Left cardiac atrium (tissue), 4 donors: ENCODE data around the gene S100B. TPM values are rescaled to one million over a fixed set of nuclear protein-coding genes. Genes with fewer than 3 reads are reported as not detected.
A peak's percentile ranks its signal among the peaks of the same experiment; 100 is the strongest.
"Not testable (repeated sequence)": the region's sequence is repeated elsewhere in the genome, so short reads cannot be mapped to it uniquely, and the experiment has no call there.

Source experiments
- ATAC-seq, 2 donors: fragments of 200-7000 bp; cut with Tn5 transposase; one replicate each; pipeline ENCODE4 v1.9.1; 2020; ENCODE audit warnings: mild to moderate bottlenecking in 2 of 2, moderate library complexity in 2 of 2
- DNase-seq: peaks from one replicate; pipeline ENCODE4 v3.0.0-alpha.2; 2020
- intact Hi-C, 2 donors: fragments of 100-400 bp; cut with DNase I; formaldehyde crosslinking; loops; one replicate each; pipeline versions ENCODE4 v1.14.1 to v1.15.1; 2022 to 2023
- total RNA-seq, 2 donors: library from RNA; stranded (reverse); fragmentation: NEBNext Ultra II Directional; extraction: Animal tissue kit (Norgen Biotek cat#: 25700); gene quantifications; one replicate each; pipeline ENCODE4 v1.2.1, GENCODE V29; 2021
- donor health status: DM: no; HTN: yes; CAD: no.
- donor health status: DM: no; HTN: yes; CAD: no; lungs with severe emphysema.
- donor health status: DM: yes; HTN: yes; CAD: no.
- donor health status: Dilated cardiomyopathy.

Gene S100B
- total RNA-seq, 2 donors from 2014 or later = 12.8 to 41.0 TPM

DNA sequence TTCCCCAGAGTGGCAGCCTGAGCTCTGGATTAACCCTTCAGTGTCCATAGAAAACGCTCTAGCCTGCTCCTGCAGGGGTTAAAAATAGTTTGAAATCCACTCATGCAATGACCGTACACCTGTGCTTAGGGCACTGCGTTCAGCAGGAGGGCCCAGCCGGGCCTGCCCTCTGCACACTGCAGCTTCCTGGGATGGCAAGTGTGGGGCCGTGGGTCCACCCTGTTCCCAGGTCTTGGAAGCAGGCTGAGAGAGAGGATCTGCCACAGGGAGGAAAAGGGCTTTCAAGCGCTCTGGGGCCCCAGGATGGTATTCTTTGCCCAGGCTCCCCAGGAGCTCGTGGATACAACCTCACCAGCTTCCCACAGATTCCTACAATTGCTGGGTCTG lies 1.5 kb upstream of the S100B start:
- intact Hi-C loops = no loop called here
- no peak for DNase-seq
- ATAC-seq = peak in 1 of 2 donors; percentile 9

DNA sequence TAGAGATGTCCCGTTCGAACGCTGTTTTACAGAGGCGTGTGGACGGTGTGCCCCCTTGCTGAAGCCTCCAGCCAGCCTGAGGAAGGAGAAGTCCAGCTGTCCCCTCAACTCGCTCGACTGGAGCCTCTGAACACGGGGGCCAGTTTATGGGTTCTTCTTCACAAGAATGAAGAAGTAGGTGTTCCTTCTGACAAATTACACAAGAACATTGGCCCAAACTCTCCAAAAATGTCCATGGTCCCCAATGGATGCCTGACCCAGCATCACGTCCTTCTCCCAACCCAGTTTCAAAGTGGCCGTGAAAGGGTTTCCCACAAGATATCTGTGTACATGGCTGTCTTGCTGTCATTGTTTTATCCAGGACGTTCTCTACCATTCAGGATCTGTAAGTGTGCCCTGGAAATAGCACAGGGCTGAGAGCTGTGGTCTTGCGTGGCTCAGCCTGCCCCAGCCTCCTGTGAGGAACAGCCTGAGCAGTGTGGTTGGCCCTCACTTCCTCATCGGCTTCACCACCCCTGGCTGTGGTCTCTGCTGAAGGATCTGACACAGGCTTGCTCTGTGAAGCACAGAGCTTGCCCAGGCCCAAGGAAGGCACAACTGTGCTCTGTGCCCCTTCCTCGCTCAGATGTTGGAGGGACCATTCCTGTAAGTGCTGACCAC lies 1.0 kb upstream of the S100B start:
- ATAC-seq (peak; percentile 62 to 82), DNase-seq (peak; percentile 48)
- intact Hi-C loops = no loop called here

DNA sequence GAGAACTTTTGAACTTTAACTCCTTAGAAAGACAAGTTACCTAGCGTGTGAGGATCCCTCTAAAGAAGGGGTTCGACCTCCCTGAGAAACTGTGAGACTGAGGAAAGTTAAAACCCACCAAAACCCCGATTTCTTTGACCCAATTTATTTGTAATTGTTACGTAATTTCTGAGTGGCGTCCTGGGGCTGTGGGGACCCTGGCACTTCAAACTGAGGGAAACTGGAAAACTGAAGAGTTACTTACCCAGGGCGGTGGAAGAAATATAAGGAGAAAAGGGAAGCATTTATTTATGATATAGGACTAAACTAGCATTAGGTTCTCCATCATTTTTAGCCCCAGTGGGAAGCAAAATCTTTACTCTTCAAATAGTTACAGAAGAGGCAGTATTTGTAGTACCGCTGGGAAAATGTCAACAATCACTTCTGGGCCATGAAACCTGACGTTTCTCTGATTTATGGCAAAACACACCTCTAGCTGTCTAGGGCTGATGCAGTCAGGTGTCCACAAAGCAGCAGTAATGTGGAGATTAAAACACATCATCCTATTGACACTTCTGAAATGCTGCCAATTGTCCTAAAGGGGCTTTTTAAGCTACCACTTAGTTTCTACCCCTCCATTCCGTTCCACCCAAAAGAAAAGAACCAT lies 430 bp downstream of the S100B start:
- intact Hi-C loops = no loop called here
- DNase-seq = no peak
- no peak for ATAC-seq

DNA sequence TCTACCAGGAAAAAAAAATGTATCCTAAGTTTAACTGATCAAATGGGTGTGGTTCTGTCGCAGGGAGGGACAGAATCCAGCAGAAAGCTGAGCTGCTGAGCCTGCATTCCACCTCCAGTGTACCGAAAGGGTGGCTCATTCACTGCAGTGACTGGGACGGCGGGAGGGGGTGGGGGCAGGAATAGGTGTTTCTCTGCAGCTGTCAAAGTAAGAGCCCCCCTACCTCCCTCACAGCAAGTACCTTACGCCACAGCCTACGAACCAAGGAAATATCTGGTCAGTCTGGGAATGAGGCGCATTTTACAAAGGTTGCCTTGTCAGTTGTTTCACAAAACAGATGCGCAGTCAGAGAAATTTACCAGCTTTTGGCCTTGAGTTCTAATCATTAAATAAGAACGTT lies 1.7 kb downstream of the S100B start:
- ATAC-seq (no peak), DNase-seq (no peak)
- intact Hi-C loops = no loop called here

DNA sequence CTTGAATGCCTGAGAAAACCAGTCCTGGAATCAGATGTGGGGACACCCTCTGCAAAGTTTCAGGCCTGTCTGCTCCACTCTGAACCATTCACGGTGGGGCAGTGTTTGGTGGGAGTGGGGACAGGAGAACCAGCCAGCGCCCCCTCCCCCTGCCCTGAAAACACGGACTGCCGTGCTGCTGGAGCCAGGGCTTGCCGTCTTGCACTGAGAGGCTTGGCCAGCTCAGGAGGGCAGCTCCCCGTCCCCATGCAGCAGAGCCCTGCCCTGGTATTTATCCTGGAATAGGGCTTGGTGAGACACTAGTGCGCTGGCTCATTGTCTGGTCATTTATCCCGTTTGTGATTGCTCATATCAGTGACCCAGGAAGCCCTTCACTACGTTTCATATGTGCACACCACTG lies 3.9 kb downstream of the S100B start:
- DNase-seq (no peak), ATAC-seq (no peak)
- intact Hi-C loops = no loop called here

DNA sequence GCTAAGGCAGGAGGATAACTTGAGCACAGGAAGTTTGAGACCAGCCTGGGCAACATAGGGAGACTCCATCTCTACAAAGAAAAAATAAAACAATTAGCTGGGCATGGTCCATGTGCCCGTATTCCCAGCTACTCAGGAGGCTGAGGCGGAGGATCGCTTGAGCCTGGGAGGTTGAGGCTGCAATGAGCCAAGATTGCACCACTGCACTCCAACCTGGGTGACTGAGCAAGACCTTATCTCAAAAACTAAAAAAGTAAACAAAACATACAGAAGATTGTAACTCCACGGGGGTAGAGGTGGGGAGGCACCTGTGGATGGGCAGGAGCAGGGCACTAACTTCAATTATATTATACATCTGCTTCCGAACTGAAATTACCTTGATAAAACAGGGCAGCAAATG lies 4.6 kb downstream of the S100B start:
- DNase-seq (no peak), ATAC-seq (no peak)
- intact Hi-C loops = no loop called here

DNA sequence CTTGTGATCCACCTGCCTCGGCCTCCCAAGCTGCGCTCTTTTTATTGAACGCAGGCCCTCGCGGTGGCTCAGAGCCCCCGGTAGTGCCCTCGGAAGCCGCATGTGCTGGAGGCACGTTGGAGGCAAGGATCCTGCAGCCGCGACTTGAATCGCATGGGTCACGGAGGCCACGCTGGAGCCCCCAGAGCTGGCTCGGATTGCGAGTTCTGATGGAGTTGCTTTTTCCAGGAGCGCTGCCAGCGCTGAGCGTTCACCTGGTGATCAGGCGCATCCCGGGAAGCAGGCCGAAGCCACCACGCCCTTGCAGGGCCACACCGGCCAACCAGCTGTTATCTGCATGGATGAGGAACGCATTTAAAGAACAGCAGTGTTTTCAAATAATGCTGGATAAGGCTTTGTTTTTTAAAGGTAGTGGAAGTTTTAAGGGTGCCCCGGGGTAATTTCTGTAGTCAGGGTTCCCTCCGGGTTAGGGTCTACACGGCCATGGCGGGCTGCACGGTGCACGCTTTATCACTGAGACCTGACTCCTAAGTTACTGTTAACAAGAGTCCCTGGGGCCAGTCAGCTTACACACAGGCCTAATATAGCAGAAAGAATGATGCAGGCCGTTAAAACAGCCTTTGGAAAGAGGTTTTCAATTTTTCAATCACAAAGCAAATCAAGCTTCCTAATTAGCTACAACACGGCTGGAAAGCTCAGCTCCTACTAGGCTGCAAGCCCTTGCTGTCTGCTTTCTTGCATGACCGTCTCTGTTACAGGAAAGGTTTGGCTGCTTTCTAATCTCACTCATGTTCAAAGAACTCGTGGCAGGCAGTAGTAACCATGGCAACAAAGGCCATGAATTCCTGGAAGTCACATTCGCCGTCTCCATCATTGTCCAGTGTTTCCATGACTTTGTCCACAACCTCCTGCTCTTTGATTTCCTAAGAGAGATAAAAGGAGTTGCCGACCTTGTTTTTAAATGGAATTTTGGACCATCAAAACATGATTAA lies 6.0 kb downstream of the S100B start:
- DNase-seq (peak; percentile 65), ATAC-seq (peak in 1 of 2 donors; percentile 70)
- intact Hi-C loops = no loop called here

DNA sequence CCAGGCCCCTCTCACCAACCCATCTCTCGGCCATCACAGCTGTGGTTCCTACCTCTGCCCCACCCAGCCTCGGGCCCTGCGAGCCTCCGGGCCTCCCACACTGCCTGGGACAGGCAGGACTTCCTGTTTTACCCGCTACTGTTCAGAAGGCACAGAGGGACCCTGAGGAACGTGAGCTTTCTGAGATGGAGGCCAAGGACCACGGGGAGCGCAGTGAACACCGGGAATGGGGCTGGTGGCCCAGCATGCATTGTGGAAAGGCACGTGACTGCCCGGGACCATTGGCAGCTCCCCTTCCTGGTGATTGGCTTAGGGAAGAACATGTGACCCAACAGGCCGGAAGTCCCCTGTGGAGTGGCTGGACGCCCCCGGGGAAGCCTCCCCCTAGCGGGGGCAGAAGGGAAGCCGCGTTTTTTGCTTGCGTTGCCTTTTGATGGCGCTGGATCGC lies 7.0 kb downstream of the S100B start:
- DNase-seq (no peak), ATAC-seq (no peak)
- intact Hi-C loops = no loop called here

DNA sequence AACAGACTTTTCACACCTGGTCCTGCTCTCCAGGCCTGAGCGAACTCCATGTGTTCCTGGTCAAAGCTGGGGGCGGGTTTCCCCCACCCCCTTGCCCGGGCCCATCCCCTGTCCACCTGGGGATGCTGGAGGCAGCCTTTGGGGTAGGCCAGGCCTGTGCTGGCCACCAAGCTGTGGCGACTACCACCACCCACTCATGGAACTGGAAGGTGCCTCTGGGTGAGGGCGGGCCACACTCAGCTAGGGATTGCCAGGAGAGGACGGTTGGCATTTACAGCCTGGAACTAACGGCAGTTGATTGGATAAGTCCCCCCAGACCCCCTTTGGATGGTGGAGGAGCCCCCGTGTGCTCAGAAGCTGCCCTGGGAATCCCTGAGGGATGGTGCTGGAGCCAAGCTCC lies 7.9 kb downstream of the S100B start:
- intact Hi-C loops = no loop called here
- DNase-seq (no peak), ATAC-seq (no peak)

DNA sequence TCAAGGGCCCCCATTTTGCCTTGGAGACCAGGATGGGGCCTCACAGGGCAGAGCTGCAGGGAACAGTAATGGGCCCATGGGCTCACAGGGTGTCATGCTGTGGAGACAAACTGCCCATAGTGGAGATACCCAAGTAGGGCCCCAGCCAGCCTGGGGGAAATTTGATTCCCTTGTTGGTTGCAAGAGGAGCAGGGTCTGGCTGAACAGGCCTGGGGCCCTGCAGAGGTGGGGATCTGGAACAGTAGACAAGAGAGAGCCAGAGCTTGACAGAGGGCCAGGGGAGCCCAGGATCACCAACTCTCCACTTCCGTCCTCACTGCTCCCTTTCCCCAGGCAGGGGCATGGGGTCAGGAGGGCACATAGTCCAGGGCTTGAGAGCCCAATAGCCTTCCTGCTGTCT lies 8.7 kb downstream of the S100B start:
- ATAC-seq (no peak), DNase-seq (no peak)
- intact Hi-C loops = no loop called here

DNA sequence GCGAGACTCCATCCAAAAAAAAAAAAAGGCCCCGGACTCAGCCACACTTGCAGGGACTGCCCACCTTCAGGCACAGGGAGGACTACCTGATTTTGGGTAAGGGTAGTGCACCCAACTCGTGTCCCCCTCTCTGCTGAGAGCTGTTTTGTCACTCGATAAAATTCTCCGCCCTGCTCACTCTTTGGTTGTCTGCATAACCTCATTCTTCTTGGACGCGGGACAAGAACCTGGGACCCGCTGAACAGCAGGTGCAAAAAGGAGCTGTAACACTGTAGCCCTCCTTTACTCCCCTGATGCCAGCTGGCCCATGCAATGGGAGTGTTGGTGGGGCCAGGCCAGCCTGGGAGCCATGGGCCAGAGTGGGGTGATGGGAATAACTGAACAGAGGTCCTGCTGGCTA lies 10.6 kb downstream of the S100B start:
- intact Hi-C loops = no loop called here
- no peak for DNase-seq
- ATAC-seq = no peak

DNA sequence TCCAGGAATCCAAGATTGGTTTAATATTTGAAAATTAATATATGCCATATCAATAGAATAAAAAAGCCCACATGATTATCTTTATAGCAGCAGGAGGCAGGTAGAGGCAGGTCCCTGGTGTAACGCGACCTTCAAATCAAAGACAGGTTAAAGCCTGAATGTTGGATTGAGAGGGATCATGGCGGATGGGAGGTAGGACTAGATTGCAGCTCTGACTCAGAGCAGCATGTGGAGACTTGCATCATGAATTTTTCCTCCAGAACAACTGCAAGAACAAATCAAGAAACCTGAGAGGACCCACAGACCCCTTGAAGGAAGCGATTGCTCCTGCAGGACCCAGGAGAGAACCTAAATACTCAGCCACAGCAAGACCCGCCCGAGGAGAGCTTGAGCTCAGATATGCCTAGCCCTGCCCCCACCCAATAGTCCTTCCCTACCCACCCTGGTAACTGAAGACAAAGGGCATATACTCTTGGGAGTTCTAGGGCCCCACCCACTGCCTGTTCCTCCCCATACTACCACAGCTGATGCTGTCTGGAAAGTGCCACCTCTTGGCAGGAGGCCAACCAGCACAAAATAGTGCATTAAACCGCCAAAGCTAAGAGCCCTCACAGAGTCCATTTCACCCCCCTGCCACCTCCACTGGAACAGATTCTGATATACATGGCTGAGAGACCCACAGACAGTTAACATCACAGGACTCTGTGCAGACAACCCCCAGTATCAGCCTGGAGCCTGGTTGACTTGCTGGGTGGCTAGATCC lies 19.5 kb downstream of the S100B start:
- no peak for ATAC-seq
- DNase-seq = no peak
- intact Hi-C loops = no loop called here

DNA sequence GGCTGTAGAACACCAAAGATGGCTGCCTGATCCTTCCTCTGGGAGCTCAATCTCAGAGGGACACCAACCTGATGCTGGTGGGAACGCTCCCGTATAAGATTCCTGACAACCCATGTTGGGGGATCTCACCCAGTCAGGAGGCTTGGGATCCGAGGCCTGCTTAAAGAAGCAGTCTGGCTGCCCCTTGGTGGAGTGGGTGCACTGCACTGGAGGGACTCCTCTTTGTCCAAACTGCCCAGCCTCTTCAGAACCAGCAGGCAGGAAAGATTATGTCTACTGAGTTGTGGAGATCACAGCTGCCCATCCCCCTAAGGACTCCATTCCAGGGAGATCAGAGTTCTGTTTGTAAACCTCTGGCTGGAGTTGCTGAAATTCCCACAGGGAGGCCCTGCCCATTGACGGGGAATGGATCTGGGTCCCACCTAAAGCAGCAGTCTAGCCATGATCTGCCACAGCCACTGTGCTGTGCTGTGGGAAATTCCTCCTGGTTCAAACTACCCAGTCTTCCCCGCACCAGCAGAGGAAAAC lies 23.0 kb downstream of the S100B start:
- no peak for DNase-seq
- intact Hi-C loops = no loop called here
- ATAC-seq = no peak

DNA sequence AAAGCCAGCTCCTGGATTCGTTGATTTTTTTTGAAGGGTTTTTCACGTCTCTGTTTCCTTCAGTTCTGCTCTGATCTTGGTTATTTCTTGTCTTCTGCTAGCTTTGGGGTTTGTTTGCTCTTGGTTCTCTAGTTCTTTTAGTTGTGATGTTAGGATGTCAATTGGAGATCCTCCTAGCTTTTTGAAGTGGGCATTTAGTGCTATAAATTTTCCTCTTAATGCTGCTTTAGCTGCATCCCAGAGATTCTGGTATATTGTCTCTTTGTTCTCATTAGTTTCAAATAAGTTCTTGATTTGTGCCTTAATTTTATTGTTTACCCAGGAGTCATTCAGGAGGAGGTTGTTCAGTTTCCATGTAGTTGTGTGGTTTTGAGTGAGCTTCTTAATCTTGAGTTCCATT lies 25.5 kb downstream of the S100B start:
- DNase-seq, intact Hi-C loops, ATAC-seq: not testable (repeated sequence)

DNA sequence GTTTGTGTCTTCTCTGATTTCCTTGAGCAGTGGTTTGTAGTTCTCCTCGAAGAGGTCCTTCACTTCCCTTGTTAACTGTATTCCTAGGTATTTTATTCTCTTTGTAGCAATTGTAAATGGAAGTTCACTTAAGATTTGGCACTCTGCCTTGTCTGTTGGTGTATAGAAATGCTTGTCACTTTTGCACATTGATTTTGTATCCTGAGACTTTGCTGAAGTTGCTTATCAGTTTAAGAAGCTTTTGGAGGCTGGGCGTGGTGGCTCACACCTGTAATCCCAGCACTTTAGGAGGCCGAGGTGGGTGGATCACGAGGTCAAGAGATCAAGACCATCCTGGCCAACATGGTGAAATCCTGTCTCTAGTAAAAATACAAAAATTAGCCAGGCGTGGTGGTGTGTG lies 27.1 kb downstream of the S100B start:
- ATAC-seq, intact Hi-C loops, DNase-seq: not testable (repeated sequence)

DNA sequence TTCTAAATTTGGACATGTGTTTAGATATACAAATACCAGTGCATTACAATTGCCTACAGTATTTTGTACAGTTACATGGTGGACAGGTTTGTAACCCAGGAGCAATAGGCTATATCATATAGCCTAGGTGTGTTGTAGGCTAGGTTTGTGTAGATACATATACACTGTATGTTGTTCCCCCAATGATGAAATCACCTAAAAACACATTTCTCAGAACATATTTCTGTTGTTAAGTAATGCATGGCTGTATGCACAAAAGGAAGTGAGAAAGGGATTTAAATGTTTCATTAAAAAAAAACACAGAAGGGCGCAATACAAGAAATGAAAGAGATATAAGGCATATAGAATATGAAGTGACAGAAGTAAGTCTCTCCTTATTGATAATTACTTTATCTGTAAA lies 32.0 kb downstream of the S100B start:
- intact Hi-C loops = no loop called here
- no peak for ATAC-seq

DNA sequence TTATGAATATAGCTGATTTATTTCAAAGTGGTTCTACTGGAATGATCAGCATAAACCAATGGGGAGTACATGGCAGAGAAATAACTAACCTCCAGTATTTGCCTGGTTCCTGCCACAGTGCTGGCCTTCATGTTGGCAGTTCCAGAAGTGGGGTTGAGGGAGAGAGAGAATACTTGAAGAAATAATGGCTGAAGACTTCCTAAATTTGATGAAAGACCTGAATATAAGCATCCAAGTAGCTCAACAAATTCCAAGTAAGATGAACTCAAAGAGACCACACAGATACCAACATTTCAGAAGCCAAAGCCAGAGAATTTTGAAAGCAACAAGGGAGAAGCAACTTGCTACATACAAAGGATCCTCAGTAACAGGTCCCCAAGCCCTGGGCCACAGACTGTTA lies 34.3 kb downstream of the S100B start:
- intact Hi-C loops = no loop called here
- DNase-seq (no peak), ATAC-seq (no peak)

More for the DNA sequence above, 32.0 kb downstream of the S100B start:
- no peak for DNase-seq

DNA sequence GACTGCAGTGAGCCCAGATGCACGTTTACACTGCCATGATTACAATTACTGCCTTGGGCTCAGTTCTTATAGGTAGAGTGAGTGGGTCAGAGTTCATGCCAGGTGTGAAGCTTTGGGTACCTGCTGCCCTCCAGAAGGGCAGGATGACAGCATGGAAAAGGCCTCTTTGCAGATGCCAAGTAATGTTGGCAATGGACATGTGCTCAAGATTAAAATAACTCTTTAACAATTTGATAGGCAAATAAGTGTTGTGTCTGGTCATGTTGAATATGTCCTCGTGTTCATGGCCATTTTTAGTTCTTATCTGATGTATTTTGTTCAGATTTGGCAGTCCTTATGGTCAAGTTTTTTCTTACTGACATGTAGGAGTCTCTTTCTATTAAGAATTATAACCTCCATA lies 34.8 kb downstream of the S100B start:
- peak; percentile 41 to 70 for ATAC-seq
- intact Hi-C loops = no loop called here
- DNase-seq = no peak

DNA sequence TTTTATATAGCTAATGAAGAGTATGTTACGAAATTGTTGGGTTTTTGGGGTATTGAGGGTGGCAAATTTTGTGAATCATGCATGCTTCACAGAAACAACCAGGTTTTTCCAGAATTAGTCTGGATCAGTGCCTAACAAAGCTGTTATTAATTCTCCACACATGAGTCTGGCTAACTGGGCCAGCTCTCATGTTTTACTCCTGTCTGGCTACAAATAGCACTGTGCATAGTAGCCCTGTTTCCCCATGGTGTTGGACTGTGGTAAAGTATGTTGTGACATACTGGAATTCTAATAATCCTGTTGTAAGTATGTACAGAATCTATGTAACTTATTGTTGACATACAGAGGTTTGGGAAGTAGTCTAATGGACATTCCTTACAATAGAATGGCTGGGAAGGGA lies 35.8 kb downstream of the S100B start:
- no peak for ATAC-seq
- DNase-seq = no peak
- intact Hi-C loops = no loop called here
